OCI-LY3 (cell line): ENCODE measurements around the gene RHBDL1.

ENCODE experiments used
- EZH2phosphoT487 ChIP-seq: fragments of 200-600 bp; shearing (Covaris generic); IDR thresholded peaks from 2 replicates; pipeline ENCODE4 v1.6.1; 2018; ENCODE audit warnings: antibody characterized with exemption, mixed run types, low read depth
- TF ChIP-seq, protein P1 (sequence below): fragments of 200-600, 300-600 bp; sonication (generic); IDR thresholded peaks from 2 replicates; pipeline ENCODE4 v1.5.1; 2014; ENCODE audit warnings: antibody characterized with exemption, low read length, low read depth

DNA sequence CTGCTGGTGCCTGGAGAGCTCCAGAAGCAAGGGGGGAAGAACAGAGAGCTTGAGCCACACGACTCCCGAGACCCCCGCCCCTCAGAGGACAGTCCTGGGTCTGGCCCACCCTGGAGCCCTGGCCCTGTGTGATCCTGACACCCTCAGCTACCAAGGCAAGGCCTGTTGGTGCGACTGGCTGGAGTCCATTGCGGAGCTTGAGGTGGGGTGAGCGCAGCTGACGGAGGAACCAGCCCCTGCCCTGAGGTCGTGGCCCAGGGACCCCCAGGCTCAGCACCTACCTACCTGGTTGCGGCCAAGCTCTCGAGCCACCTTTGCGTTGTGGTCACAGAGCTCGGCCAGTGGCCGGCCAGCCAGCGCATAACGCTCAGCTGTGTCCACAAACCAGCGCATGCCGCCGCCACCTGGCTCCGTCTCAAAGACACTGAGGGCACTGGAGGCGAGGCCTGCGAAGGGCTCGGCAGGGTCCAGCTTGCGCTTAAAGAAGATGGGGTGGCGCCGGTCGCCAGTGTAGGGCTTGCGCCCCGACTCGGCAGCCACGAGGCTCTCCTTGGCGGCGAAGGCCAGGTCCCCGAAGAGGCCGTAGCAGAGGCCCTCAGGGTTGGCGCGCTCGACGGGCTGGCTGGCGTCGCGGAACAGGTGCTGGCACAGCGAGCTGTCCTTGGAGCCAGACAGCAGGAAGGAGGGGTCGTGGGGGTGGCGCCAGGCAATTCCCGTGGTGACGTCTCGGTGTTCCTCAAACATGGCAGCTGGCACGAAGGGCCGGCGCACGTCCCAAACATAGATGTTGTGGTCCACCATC lies 11.2 kb downstream of the RHBDL1 start:
- TF ChIP-seq, protein P1, sequence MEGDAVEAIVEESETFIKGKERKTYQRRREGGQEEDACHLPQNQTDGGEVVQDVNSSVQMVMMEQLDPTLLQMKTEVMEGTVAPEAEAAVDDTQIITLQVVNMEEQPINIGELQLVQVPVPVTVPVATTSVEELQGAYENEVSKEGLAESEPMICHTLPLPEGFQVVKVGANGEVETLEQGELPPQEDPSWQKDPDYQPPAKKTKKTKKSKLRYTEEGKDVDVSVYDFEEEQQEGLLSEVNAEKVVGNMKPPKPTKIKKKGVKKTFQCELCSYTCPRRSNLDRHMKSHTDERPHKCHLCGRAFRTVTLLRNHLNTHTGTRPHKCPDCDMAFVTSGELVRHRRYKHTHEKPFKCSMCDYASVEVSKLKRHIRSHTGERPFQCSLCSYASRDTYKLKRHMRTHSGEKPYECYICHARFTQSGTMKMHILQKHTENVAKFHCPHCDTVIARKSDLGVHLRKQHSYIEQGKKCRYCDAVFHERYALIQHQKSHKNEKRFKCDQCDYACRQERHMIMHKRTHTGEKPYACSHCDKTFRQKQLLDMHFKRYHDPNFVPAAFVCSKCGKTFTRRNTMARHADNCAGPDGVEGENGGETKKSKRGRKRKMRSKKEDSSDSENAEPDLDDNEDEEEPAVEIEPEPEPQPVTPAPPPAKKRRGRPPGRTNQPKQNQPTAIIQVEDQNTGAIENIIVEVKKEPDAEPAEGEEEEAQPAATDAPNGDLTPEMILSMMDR: no peak
- no peak for TF ChIP-seq EZH2phosphoT487
